Muscle layer of duodenum (tissue), 2 donors: ENCODE results near the gene ANKRD62.

Experiments used
- H3K27ac ChIP-seq: one replicate; pipeline ENCODE4 v1.7.0; 2013; ENCODE audit warnings: mild to moderate bottlenecking, low read length
- H3K27me3 ChIP-seq: one replicate; pipeline ENCODE4 v1.7.0; 2013; ENCODE audit warnings: low read depth, mild to moderate bottlenecking, control low read depth, low read length
- H3K36me3 ChIP-seq, 2 donors: one replicate each; pipeline ENCODE4 v1.7.0; 2013; ENCODE audit warnings: low read length in 2 of 2, control low read depth in 1 of 2, mild to moderate bottlenecking in 1 of 2; ENCODE audit not compliant: insufficient read depth in 2 of 2, control insufficient read depth in 1 of 2
- H3K4me1 ChIP-seq, 2 donors: one replicate each; pipeline ENCODE4 v1.7.0; 2013; ENCODE audit warnings: low read length in 2 of 2, mild to moderate bottlenecking in 2 of 2, control low read depth in 1 of 2, moderate library complexity in 1 of 2; ENCODE audit not compliant: insufficient read depth in 2 of 2, control insufficient read depth in 1 of 2
- H3K4me3 ChIP-seq, 2 donors: one replicate each; pipeline ENCODE4 v1.7.0; 2013; ENCODE audit warnings: low read length in 2 of 2, low read depth in 1 of 2, mild to moderate bottlenecking in 1 of 2
- H3K9me3 ChIP-seq, 2 donors: one replicate each; pipeline ENCODE4 v1.7.0; 2013; ENCODE audit warnings: low read length in 2 of 2, control low read depth in 1 of 2, mild to moderate bottlenecking in 1 of 2; ENCODE audit not compliant: control insufficient read depth in 1 of 2
- donor health status: healthy.

Gene ANKRD62

GRCh38 chr18:12086677-12087470 lies 6.8 kb upstream of the ANKRD62 start:
- H3K4me3 ChIP-seq = no peak overlapping the region
- H3K36me3 ChIP-seq = no peaks in the 10 kb centered on the region
- no peak overlapping the region for H3K27ac ChIP-seq
- H3K9me3 ChIP-seq = no peaks in the 10 kb centered on the region
- no peaks in the 10 kb centered on the region for H3K27me3 ChIP-seq
- H3K4me1 ChIP-seq = no peaks in the 10 kb centered on the region

GRCh38 chr18:12087471-12088025 lies 6.1 kb upstream of the ANKRD62 start:
- Histone ChIP-seq H3K4me3 (no peak overlapping the region), H3K4me1 (no peaks in the 10 kb centered on the region), H3K36me3 (no peaks in the 10 kb centered on the region), H3K27ac (no peak overlapping the region), H3K27me3 (no peaks in the 10 kb centered on the region), H3K9me3 (no peaks in the 10 kb centered on the region)

- no peaks in the 10 kb centered on the region for H3K4me1 ChIP-seq
- H3K27me3 ChIP-seq = no peaks in the 10 kb centered on the region
- H3K4me3 ChIP-seq = no peak overlapping the region
- no peaks in the 10 kb centered on the region for H3K36me3 ChIP-seq
- no peak overlapping the region for H3K27ac ChIP-seq
- no peaks in the 10 kb centered on the region for H3K9me3 ChIP-seq
Measured at GRCh38 chr18:12088096-12088495, 5.5 kb upstream of the ANKRD62 start.

GRCh38 chr18:12088731-12089375 lies 4.8 kb upstream of the ANKRD62 start:
- Histone ChIP-seq H3K27ac (no peak overlapping the region), H3K4me3 (no peak overlapping the region), H3K36me3 (no peaks in the 10 kb centered on the region), H3K27me3 (no peaks in the 10 kb centered on the region), H3K4me1 (no peaks in the 10 kb centered on the region), H3K9me3 (no peaks in the 10 kb centered on the region)

- Histone ChIP-seq H3K27me3 (no peaks in the 10 kb centered on the region), H3K27ac (no peak overlapping the region), H3K9me3 (no peaks in the 10 kb centered on the region), H3K4me3 (no peak overlapping the region), H3K4me1 (no peaks in the 10 kb centered on the region), H3K36me3 (no peaks in the 10 kb centered on the region)
Measured at GRCh38 chr18:12091538-12092141, 2.0 kb upstream of the ANKRD62 start.

- Histone ChIP-seq H3K27ac (no peak overlapping the region), H3K4me1 (no peaks in the 10 kb centered on the region), H3K36me3 (no peaks in the 10 kb centered on the region), H3K27me3 (no peaks in the 10 kb centered on the region), H3K4me3 (no peak overlapping the region), H3K9me3 (no peaks in the 10 kb centered on the region)
Measured at GRCh38 chr18:12092398-12093229, 1.0 kb upstream of the ANKRD62 start.

GRCh38 chr18:12098374-12098773 lies 4.7 kb downstream of the ANKRD62 start:
- no peak overlapping the region for H3K27ac ChIP-seq

GRCh38 chr18:12099160-12099559 lies 5.5 kb downstream of the ANKRD62 start:
- H3K27ac ChIP-seq = no peak overlapping the region
- H3K4me3 ChIP-seq = no peak overlapping the region
- no peaks in the 10 kb centered on the region for H3K36me3 ChIP-seq
- no peaks in the 10 kb centered on the region for H3K9me3 ChIP-seq
- no peaks in the 10 kb centered on the region for H3K27me3 ChIP-seq
- no peaks in the 10 kb centered on the region for H3K4me1 ChIP-seq

More at GRCh38 chr18:12098374-12098773, 4.7 kb downstream of the ANKRD62 start:
- no peaks in the 10 kb centered on the region for H3K27me3 ChIP-seq
- H3K4me3 ChIP-seq = no peak overlapping the region
- H3K9me3 ChIP-seq = no peaks in the 10 kb centered on the region
- H3K4me1 ChIP-seq = no peaks in the 10 kb centered on the region
- no peaks in the 10 kb centered on the region for H3K36me3 ChIP-seq

GRCh38 chr18:12101266-12101665 lies 7.6 kb downstream of the ANKRD62 start:
- Histone ChIP-seq H3K4me1 (no peaks in the 10 kb centered on the region), H3K27me3 (no peaks in the 10 kb centered on the region), H3K9me3 (no peaks in the 10 kb centered on the region), H3K4me3 (no peak overlapping the region), H3K36me3 (no peaks in the 10 kb centered on the region), H3K27ac (no peak overlapping the region)

- H3K4me3 ChIP-seq = no peak overlapping the region
- H3K36me3 ChIP-seq = no peaks in the 10 kb centered on the region
- no peak overlapping the region for H3K27ac ChIP-seq
- H3K4me1 ChIP-seq = no peaks in the 10 kb centered on the region
- no peaks in the 10 kb centered on the region for H3K9me3 ChIP-seq
- no peaks in the 10 kb centered on the region for H3K27me3 ChIP-seq
Measured at GRCh38 chr18:12102136-12102842, 8.6 kb downstream of the ANKRD62 start.
